GM21576 (cell line): ENCODE measurements around the gene SLC25A11.
A peak's percentile ranks its signal among the peaks of the same experiment; 100 is the strongest.
"Not testable (repeated sequence)": the region's sequence is repeated elsewhere in the genome, so short reads cannot be mapped to it uniquely, and the experiment has no call there.

Source experiments
- ATAC-seq: cut with Tn5 transposase; IDR thresholded peaks from one replicate; pipeline ENCODE4 v1.9.1; 2021; ENCODE audit warnings: mild to moderate bottlenecking, moderate library complexity; ENCODE audit not compliant: unreplicated experiment

SLC25A11 gene

DNA sequence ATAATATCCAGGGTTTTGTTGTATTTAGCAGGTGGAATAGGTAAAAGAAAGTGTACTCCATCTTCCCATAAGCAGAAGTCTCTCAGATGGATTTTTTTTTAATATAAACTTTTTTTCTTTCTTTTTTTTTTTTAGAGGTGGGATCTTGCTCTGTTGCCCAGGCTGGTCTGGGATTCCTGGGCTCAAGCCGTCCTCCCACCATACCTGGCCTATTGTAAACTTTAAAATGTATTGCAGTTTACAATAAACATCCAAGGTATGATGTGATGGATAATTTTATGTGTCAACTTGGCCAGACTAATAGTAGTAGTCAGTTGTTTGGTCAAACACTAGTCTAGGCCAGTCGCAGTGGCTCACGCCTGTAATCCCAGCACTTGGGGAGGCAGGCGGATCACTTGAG lies 18.5 kb downstream of the SLC25A11 start:
- ATAC-seq: no peak

DNA sequence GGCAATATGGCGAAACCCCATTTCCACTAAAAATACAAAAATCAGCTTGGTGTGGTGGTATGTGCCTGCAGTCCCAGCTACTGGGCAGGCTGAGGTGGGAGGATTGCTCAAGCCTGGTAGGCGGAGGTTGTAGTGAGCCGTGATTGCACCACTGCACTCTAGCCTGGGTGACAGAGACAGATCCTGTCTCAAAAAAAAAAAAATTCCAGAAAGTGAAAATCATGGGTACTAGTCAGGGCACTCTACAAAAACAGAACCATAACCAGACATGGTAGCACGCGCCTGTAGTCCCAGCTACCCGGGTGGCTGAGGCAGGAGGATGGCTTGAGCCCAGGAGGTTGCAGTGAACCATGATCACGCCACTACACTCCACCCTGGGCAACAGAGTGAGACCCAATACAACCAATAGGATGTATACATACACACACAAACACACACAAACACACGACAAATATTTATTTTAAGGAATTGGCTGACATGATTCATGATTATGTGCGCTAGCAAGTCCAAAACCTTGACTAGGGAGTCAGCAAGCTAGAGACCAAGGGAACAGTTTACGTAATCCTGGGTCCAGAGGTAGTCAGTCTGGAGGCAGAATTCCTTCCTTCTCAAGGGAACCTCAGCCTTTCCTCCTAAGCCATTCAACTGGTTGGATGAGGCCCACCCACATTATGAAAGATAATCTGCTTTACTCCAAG lies 19.3 kb downstream of the SLC25A11 start:
- no peak for ATAC-seq

DNA sequence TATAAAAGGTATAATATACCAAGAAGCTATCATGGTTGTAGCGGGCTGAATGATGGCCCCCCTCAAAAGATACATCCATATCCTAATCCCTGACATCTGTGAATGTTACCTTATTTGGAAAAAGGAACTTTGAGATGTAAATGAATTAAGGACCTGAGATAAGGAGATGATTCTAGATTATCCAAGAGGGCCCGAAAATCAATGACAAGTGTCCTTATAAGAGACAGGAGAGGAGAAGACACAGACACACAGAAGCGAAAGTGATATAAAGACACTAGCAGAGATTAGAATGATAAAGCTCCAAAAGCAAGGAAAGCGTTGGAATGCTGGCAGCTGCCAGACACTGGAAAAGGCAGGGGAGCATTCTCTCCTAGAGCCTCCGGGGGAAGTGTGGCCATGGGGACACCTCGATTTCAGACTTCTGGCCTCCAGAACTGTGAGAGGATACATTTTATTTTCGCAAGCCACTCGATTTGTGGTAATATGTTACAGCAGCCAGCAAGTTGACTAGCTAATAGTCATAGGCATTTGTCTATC lies 20.3 kb downstream of the SLC25A11 start:
- no peak for ATAC-seq

DNA sequence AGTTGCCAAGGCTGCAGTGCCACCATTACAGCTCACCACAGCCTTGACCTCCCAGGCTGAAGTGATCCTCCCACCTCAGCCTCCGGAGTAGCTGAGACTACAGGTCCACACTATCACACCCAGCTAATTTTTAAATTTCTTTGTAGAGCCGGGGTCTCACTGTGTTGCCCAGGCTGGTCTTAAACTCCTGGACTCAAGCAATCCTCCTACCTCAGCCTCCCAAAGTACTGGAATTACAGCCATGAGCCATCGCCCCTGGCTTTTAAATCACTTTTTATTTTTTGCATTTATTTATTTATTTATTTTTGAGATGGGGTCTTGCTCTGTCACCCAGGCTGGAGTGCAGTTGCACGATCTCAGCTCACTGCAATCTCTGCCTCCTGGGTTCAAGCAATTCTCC lies 25.3 kb downstream of the SLC25A11 start:
- not testable (repeated sequence) for ATAC-seq

DNA sequence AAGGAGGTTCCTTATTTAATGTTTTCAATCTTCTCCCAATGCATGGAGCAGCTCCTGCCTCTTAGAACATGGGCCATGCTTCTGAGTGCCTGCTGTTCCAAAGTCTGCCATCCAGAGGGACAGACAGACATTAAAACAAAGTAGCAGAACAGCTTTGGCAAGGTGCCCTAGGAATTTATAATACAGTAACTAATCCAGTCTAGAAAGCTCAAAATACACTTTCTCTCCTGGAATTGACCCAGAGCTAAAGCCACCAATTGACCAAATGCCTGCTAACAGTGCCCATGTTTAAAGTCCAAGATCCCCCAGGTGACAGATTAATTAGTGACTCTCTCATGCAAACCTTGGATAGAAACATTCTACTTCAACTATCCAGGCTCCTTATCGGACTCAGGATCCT lies 25.9 kb downstream of the SLC25A11 start:
- ATAC-seq: no peak

DNA sequence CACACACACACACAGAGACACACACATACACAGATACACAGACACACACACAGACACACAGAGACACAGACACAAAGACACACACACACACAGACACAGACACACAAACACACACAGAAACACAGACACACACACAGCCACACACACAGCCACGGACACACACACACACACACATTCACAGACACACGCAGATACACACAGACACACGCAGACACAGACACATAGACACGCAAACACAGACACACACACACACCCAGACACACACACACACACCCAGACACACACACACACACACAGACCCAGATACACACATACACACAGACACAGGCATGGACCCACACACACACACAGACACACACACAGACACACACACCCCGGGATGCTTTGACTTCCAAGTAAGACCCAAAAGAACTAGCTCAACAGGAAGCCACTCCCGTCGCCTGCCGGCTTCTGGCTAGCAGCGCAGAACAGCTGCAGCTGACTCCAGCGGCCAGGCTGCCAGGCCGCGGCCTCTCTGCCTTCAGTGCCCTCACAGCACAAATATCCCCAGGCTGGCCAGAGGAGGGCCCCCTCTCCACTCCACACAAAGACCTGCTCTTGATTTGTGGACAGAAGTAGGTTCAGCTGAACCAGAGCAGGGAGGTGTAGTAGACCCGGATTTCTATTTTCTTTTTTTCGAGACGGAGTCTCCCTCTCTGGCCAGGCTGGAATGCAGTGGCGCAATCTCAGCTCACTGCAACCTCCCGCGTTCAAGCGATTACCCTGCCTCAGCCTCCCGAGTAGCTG lies 30.9 kb downstream of the SLC25A11 start:
- peak; percentile 55 for ATAC-seq

DNA sequence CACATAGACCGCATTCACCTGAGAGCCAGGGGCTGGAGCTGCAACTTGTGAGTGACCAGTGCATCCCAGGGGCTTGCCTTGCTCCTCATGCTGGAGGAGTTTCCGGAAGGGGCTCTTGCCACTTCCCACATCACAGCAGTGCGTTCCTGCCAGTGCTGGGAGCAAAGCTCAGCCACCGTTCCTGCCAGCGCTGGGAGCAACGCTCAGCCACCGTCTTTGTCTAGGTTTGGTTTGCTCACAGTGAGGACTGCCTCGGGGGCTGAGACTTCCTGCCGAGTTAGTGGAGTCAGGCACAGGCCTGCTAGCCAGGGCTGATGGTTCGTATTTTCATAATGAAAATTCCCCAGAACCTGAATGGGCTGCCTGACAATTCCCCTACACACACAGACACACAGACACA lies 31.5 kb downstream of the SLC25A11 start:
- ATAC-seq: no peak

DNA sequence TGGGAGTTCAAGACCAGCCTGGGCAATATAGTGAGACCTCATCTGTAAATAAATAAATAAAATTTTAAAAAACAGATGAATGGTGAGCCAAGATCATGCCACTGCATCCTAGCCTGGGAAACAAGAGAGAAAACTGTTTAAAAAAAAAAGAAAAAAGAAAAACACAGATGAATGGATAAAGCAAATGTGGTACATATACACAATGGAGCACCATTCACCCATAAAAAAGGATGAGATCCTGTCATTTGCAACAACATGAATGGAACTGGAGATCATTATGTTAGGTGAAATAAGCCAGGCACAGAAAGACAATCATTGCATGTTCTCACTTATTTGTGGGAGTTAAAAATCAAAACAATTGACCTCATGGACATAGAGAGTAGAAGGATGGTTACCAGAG lies 33.2 kb downstream of the SLC25A11 start:
- ATAC-seq: not testable (repeated sequence)

DNA sequence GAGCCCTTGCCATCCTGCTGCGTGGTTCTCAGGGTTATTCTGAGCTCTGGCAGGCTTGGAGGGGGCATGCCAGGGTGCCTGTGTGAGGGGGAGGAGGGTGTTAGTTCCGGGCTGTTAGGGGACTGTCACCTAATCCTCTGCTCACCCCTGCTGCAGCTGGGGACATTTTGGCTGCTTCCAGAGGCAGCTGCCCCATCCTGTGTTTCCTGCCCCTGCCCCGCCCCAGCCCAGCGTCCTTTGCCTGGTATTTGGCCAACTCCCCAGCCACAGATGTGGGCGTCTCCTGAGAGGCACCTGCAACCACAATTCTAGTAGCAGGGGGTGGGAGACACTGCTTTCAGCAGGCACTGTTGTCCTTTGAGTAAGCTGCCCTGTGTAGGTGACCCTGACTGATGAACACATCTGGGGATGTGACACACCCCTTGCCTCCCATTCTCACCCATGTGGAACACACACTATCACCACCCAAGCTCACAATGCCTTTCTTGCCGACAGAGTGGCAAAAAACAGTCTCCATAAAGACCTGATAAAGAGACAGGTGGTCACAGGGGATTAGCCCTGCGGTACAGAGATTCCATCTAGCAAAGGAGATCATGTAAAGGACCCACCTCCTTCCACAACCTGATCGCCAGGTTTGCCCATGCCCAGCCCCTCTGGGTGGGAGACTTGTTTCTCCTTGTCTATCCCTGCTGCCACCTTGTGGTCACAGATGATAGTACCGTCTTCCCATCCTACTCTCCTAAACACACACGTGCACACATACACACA lies 36.6 kb downstream of the SLC25A11 start, which contains the start of gene CHRNE:
Gene CHRNE, minus strand, starts transcription at position 48 of the 768 bp plus-strand sequence. Its CDS starts 35 bp downstream, at position 13.
- ATAC-seq: no peak

DNA sequence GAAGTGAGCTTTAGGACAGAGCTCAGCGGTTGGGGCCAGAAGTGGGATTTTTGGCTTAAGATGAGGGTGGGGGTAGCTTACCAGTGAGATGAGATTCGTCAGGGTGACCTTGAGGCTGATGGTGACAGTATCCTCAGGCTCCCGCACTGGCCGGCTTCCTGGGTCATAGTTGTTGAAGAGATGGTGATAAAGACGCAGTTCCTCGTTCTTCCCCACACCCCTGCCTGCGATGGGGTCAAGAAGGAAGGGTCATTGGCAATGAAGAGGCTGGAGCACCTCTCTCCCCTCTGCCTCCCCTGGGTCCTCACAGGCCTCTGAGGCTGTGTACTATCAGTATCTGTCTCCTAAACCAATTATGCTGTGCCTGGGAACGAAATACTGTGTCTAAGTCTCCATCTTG lies 37.3 kb downstream of the SLC25A11 start:
- ATAC-seq: no peak

DNA sequence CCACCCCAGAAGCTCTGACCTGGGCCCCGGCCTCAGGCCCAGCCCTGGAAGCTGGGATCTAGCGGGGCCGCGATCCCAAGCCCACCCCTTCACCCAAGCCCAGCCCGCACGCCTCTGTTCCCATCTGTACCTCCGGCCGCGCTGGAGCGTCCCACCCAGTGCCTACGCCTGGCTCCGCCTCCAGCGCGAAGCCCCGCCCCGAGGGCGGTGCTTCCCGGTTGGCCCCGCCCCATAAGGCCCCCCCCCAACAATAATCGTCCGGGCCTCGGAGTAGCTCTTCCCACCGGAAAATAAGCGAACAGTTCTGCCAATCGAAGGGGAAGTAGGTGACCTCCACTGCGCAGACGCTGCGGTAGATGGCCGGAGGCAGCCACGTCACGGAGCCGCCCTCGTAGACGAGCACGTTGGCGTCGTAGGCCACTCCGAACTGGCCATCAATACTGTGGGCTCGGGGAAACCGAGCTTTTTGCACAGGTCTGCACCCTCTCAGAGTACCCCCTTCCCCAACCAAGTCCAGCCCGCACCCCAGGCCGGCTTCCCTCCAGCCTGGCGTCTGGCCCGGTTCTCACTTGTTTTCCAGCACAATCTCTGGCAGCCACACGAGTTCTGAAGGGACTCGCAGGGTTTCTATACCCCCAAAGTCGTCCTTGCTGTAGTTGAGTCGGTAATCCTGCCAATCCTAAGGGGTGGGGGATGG lies 38.0 kb downstream of the SLC25A11 start:
- no peak for ATAC-seq

DNA sequence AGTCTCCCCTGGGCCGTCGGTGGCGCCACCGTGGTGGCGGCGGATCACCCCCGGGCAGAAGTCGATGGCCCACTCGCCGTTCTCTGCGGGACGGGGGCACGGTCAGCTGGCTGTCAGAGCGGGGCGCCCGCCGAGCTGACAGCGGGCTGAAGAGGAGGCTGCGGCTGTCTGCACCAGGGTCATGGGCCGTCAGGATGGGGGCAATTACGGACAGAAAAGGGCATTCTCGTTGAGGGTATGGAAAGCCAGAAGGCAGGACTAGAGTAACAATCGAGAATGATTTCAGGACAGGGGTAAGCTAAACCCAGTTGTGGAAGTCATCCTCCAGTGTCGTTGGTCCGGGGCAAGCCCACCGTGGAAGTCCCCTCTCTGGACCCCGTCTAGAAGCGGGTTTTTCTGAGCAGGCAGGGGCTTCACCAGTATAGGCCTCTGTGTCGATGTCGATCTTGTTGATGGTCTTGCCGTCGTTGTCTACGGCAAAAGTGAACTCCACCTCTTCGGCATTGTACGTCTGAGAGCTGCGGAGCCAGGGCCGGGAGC lies 38.7 kb downstream of the SLC25A11 start:
- ATAC-seq: no peak

DNA sequence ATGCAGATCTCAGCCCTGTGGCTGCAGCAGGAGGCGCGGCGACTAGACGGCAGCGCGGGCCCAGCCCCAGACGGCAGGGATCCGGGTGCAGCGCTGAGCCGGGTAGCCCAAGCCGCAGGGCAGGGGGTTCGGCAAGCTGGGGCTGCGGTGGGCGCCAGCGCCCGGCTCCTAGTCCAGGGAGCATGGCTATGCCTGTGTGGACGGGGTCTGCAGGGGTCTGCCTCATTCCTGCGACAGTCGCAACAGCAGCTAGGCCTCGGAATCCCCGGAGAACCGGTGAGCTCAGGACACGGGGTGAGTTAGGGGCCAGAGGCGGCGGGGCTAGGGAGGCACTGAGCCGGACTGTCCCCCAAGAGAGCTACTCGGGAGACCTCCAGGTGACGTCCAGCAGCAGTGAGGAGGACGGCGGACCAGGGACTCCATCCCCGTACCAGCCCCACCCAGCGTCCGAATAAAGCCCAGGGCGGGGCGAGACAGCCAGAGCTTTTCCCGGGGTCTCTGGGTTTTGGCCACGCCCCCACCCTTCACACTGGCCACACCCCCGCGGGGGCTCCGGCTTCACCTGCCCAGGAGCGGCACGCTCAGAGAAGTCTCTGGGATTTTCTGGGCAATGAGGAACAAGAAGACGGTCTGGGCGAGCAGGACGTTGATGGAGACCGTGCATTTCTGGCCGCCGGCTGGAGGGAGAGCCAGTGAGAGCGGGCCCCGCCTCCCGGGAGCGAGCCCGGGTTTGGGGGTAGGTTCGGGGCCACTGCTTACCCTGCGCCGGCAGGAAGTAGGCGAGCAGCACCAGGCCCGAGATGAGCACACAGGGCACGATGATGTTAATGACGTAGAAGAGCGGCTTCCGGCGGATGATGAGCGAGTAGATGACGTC lies 39.4 kb downstream of the SLC25A11 start:
- ATAC-seq: no peak

DNA sequence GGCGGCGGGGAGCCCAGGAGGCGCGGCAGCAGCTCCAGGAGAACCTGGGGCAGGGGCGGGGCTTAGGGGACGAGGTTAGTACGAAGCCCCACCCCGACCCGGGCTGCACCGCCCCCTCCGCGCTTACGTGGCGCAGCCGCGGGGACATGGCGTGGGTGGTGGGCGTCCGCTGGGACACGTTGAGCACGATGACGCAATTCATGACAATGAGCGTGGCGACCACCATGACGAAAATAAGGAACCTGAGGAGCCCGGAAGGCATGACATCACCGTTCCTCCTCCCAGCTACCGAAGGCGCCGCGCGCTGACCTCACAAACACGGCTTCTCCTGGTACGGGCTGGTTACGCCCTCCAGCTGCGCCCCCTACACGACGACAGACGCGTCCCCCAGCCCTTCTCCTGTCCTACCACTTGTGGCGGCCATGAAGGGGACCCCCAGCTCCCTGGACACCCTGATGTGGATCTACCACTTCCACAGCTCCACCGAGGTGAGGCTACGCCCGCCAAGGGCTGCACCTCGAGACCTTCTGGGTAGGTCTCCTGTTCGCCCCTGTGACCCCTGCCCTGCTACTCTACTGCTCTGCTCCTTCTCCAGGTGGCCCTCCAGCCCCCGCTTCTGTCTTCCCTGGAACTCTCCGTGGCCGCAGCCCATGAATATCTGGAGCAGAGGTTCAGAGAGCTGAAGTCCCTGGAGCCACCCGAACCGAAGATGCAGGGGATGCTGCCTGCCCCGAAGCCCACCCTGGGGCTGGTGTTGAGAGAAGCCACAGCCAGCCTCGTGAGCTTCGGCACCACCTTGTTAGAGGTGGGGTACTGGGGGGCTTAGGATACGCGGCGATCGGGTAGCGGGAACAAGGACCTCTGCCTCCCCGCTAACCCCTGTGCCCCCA lies 40.3 kb downstream of the SLC25A11 start, which contains the start of gene C17orf107:
Gene C17orf107, plus strand, starts transcription at position 196 of the 890 bp plus-strand sequence. Its CDS starts 227 bp downstream, at position 423.
- ATAC-seq: no peak

DNA sequence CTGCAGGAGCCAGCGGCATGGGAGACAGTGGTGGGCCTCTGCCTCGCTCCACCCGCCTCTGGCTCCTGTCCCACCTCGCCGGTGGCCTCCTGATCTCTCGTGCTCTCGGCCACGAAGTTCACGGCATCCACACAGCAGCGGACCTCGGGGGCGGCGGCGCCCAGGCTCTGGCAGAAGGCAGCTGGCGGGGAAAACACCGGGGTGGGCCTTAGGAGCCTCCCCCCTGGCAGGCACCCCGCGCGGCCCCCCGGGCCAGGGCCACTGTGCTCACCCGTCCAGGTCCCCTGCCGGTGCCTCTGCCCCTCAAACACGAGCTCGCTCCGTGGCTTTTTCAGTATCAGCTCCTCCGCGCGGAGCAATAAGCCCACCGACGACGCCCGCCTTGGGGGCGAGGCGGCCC lies 40.9 kb downstream of the SLC25A11 start:
- no peak for ATAC-seq

DNA sequence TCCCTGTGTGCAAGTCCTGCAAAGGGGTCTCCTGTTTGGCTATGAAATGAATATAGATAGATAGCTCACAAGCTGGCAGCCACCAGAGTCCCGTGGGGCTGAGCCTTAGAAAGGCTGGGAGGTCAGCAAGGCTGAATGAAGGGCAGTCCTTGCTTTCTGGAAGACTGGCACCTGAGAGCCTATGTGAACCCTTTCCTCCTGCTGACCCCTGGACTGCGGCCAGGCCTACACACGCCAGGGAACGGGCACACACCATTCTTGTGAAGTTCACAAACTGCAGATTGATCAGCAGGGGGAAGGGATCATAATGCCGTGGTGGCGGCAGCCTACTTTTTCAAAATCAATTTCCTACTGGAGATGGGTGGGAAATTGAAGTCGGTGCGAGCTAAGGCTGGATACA lies 41.5 kb downstream of the SLC25A11 start:
- no peak for ATAC-seq

DNA sequence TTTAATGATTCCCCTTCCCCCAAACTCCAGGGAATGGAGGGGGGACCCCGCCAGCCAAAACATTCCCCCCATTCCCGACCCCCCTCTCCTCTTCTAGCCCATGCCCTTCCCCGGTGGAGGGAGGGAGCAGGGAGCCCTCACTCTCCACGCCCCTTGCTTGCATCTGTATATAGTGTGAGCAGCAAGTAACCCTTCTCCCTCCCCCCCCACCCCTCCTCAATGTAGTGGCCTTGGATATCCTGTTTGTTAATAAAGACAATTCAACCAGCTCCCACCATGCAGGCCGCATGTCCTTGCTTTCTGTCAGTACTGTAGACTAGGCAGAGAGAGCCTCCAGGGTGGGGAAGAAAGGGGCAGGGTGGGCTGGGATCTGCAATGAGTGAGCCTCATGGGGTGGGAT lies 42.1 kb downstream of the SLC25A11 start:
- no peak for ATAC-seq

DNA sequence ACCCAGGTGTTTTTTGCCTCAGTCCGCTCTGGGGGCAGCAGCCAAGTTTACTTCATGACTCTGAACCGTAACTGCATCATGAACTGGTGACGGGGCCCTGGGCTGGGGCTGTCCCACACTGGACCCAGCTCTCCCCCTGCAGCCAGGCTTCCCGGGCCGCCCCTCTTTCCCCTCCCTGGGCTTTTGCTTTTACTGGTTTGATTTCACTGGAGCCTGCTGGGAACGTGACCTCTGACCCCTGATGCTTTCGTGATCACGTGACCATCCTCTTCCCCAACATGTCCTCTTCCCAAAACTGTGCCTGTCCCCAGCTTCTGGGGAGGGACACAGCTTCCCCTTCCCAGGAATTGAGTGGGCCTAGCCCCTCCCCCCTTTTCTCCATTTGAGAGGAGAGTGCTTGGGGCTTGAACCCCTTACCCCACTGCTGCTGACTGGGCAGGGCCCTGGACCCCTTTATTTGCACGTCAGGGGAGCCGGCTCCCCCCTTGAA lies 42.6 kb downstream of the SLC25A11 start:
- no peak for ATAC-seq
